ENCODE results near the gene GPBP1. TPM values are rescaled to one million over a fixed set of nuclear protein-coding genes. Genes with fewer than 3 reads are reported as not detected.

Gene GPBP1
- total RNA-seq, 1 experiment from 2014 or later: 100 TPM

DNA sequence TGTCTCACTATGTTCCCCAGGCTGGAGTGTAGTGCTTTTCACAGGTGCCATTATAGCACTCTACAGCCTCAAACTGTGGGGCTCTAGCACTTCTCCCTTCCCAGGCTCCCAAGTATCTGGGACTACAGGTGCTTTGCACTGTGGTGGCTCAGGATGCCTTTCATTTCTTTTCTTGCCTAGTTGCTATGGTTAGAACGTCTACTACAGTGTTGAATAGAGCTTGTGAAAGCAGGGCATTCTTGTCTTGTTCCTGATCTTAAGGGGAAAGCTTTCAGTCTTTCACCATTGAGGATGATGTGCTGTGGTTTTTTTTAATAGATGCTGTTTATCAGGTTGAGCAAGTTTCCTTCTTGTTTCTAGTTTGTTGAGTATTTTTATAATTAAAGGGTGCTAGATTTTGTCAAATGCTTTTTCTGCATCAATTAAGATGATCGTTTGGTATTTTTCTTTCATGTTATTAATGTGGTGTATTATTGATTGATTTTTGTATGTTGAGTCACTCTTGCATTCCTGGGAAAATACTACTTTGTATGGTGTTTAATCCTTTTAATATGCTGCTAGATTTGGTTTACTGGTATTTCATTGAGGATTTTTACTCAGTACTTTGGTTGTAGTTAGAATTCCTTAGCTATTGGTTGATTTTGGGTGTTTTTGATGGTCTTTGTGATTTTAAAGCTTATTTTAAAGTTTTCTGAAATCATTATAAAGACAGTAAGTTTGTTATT is 35.6 kb downstream of the GPBP1 start:
- peak; percentile 41; the same call in 1 of the 2 replicates for ATAC-seq
- H3K9me3 Mint-ChIP-seq: no peaks in the 10 kb centered on the region
- H3K27ac Mint-ChIP-seq: peak overlapping the region; percentile 22
- DNase-seq (ENCODE audit: low spot score): no peak
- CTCF ChIA-PET: interaction anchor here (1.3 kb wide), 1 partner anchor 114 kb away, joined by 4 read pairs; no protein-coding TSS in a partner anchor
- peaks cover 63% of the 10 kb centered on the region for H3K4me1 Mint-ChIP-seq
- TF ChIP-seq, protein P1, sequence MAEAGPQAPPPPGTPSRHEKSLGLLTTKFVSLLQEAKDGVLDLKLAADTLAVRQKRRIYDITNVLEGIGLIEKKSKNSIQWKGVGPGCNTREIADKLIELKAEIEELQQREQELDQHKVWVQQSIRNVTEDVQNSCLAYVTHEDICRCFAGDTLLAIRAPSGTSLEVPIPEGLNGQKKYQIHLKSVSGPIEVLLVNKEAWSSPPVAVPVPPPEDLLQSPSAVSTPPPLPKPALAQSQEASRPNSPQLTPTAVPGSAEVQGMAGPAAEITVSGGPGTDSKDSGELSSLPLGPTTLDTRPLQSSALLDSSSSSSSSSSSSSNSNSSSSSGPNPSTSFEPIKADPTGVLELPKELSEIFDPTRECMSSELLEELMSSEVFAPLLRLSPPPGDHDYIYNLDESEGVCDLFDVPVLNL (CRISPR knock-in tag; IDR thresholded peaks at IDR 0.05; ENCODE audit: borderline replicate concordance, low read depth): no peak
- no peak for TF ChIP-seq SMAD3 (CRISPR knock-in tag; IDR thresholded peaks at IDR 0.05; ENCODE audit: borderline replicate concordance)
- TF ChIP-seq CREB1 (CRISPR knock-in tag; IDR thresholded peaks at IDR 0.05): no peak
- no peak for TF ChIP-seq MYBL2 (CRISPR knock-in tag; IDR thresholded peaks at IDR 0.05)
- TF ChIP-seq ZNF532 (CRISPR knock-in tag; IDR thresholded peaks at IDR 0.05; ENCODE audit: borderline replicate concordance): no peak
- TF ChIP-seq PRRX2 (CRISPR knock-in tag; IDR thresholded peaks at IDR 0.05): no peak
- 0 out of 2 replicates have a peak, but pooled peaks have one; percentile 6 for TF ChIP-seq ZNF121 (CRISPR knock-in tag; IDR thresholded peaks at IDR 0.05)
- TF ChIP-seq ESRRA (CRISPR knock-in tag; IDR thresholded peaks at IDR 0.05; ENCODE audit: borderline replicate concordance): no peak
- TF ChIP-seq, protein P2, sequence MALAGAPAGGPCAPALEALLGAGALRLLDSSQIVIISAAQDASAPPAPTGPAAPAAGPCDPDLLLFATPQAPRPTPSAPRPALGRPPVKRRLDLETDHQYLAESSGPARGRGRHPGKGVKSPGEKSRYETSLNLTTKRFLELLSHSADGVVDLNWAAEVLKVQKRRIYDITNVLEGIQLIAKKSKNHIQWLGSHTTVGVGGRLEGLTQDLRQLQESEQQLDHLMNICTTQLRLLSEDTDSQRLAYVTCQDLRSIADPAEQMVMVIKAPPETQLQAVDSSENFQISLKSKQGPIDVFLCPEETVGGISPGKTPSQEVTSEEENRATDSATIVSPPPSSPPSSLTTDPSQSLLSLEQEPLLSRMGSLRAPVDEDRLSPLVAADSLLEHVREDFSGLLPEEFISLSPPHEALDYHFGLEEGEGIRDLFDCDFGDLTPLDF (CRISPR knock-in tag; IDR thresholded peaks at IDR 0.05): no peak
- POLR2A ChIA-PET: interaction anchor here (0.7 kb wide), 1 partner anchor 65 kb away, joined by 4 read pairs; no protein-coding TSS in a partner anchor
- peaks cover 9% of the 10 kb centered on the region; the same call in 1 of the 2 replicates for H3K36me3 Mint-ChIP-seq
- H3K27me3 Mint-ChIP-seq (ENCODE audit: low read depth): no peaks in the 10 kb centered on the region
- H3K4me3 Mint-ChIP-seq: no peak overlapping the region

DNA sequence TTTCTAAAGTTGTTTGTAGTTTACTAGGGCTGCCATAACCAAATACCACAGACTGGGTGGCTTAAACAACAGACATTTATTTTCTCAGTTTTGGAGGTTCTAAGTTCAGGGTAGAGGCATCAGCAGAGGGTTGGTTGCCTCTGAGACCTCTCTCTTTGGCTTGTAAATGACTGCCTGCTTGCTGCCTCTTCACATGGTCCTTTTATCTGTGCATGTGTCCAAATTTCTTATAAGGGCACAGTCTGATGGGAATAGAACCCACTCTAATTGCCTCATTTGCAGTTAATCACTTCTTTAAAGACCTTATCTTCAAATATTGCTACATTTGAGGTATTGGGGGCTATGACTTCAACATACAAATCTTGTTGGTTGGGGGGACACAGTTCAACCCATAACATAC is 36.8 kb downstream of the GPBP1 start:
- Mint-ChIP-seq H3K4me3 (no peak overlapping the region), H3K9me3 (no peaks in the 10 kb centered on the region), H3K36me3 (peaks cover 20% of the 10 kb centered on the region), H3K4me1 (peaks cover 66% of the 10 kb centered on the region), H3K27me3 (ENCODE audit: low read depth) (no peaks in the 10 kb centered on the region), H3K27ac (no peak overlapping the region; the same call in 1 of the 2 replicates)
- POLR2A ChIA-PET: no interaction called here
- ATAC-seq: no peak
- DNase-seq (ENCODE audit: low spot score): no peak
- CTCF ChIA-PET: no interaction called here
- no peak for TF ChIP-seq ZNF219 (CRISPR knock-in tag; IDR thresholded peaks at IDR 0.05; ENCODE audit: borderline replicate concordance)
- TF ChIP-seq ZNF423 (CRISPR knock-in tag; IDR thresholded peaks at IDR 0.05): no peak

DNA sequence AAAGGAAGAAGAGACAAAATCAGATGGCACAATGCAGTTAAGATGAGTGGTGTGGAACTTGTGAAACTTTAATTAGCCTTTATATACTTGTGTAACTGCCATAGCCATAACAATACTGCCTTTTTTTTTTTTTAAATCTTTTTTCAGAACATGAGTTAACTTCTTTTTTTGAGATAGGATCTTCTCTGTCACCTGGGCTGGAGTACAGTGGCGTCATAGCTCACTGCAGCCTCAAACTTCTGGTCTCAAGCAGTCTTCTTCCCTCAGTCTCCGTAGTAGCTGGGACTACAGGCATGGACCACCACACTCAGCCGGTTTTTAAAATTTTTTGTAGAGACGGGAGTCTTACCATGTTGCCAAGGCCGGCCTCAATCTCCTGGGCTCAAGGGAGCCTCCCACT is 37.2 kb downstream of the GPBP1 start:
- peak overlapping the region; percentile 41; the same call in 1 of the 2 replicates for H3K27ac Mint-ChIP-seq
- no peak for DNase-seq (ENCODE audit: low spot score)
- H3K36me3 Mint-ChIP-seq: peaks cover 24% of the 10 kb centered on the region
- POLR2A ChIA-PET: no interaction called here
- H3K4me3 Mint-ChIP-seq: no peak overlapping the region
- H3K4me1 Mint-ChIP-seq: peaks cover 70% of the 10 kb centered on the region
- CTCF ChIA-PET: no interaction called here
- ATAC-seq: no peak
- TF ChIP-seq MAX (CRISPR knock-in tag; IDR thresholded peaks at IDR 0.05): no peak
- no peak for TF ChIP-seq ZNF425 (CRISPR knock-in tag; conservative IDR thresholded peaks at IDR 0.05)
- no peak for TF ChIP-seq ZMAT4 (CRISPR knock-in tag; IDR thresholded peaks at IDR 0.05)
- H3K9me3 Mint-ChIP-seq: no peaks in the 10 kb centered on the region
- H3K27me3 Mint-ChIP-seq (ENCODE audit: low read depth): no peaks in the 10 kb centered on the region
